Measurements from ENCODE around the gene KAT14.
"Not testable (repeated sequence)": the region's sequence is repeated elsewhere in the genome, so short reads cannot be mapped to it uniquely, and the experiment has no call there.

KAT14 gene, protein sequence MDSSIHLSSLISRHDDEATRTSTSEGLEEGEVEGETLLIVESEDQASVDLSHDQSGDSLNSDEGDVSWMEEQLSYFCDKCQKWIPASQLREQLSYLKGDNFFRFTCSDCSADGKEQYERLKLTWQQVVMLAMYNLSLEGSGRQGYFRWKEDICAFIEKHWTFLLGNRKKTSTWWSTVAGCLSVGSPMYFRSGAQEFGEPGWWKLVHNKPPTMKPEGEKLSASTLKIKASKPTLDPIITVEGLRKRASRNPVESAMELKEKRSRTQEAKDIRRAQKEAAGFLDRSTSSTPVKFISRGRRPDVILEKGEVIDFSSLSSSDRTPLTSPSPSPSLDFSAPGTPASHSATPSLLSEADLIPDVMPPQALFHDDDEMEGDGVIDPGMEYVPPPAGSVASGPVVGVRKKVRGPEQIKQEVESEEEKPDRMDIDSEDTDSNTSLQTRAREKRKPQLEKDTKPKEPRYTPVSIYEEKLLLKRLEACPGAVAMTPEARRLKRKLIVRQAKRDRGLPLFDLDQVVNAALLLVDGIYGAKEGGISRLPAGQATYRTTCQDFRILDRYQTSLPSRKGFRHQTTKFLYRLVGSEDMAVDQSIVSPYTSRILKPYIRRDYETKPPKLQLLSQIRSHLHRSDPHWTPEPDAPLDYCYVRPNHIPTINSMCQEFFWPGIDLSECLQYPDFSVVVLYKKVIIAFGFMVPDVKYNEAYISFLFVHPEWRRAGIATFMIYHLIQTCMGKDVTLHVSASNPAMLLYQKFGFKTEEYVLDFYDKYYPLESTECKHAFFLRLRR

DNA sequence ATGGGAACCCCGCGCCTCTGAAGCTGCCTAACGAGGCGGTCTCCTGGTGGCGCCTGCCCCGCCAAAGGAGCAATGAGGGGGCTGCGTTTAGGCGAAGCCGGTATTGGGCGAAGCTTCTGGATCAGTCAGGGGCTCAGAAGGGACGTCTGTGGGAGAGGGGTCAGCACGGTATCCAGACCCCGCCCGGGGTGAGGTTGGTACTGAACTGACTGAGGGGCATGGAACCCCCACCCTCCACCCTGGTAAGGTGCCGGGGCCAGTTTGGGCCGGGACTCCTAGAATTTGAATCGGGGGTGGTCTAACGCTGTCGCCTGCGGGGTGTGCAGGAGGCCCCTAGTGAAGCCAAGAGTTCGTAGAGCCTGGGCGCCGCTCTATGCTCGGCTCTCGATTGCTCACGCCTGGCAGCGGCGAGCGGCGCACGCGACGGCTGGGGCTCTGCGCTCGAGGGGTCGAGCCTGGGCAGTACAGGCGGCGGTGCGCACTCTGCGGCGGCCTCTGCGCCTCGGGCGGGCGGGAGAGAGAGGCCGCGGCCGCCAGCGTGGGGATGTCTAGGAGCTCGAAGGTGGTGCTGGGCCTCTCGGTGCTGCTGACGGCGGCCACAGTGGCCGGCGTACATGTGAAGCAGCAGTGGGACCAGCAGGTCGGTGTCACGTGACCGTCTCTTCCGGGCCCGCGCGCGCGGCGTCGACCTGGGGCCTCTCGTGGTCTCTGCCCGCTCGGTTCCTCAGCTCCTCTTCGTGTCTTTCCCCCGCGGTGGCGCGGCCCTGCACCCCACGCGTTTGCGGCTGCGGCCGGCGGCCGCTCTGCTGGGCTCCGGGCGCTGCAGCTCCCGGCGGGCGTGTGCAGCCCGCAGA lies at the start of gene KAT14, which contains the start of gene PET117:
Gene KAT14 (plus strand): TSS at position 452 of the 854 bp plus-strand sequence. CDS start 4,798 bp downstream, outside the sequence.
Gene PET117 (plus strand): TSS at position 452 of the 854 bp plus-strand sequence. CDS start 93 bp downstream, at position 545.
- DNase-seq: peak; percentile 92

DNA sequence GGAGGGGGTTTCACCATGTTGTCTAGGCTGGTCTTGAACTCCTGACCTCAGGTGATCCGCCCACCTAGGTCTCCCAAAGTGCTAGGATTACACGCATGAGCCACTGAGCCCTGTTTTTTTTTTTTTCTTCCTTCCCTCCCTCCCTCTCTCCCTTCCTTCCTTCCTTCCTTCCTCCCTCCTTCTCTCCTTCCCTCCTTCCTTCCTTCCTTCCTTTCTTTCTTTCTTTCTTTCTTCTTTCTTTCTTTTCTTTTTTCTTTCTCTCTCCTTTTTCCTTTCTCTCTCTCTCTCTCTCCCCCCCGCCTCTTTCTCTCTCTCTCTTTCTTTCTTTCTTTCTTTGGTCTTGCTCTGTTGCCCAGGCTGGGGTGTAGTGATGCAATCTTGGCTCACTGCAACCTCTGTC lies 49.4 kb upstream of the KAT14 start:
- not testable (repeated sequence) for DNase-seq

DNA sequence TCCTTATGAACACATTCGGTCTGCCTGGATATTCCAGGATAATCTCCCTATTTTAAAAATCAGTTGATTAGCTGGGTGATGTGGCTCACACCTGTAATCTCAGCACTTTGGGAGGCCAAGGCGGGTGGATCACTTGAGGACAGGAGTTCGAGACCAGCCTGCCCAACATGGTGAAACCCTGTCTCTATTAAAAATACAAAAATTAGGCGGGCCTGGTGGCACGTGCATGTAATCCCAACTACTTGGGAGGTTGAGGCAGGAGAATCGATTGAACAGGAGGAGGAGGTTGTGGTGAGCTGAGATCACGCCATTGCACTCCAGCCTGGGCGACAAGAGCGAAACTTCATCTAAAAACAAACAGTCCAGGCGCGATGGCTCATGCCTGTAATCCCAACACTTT lies 48.8 kb upstream of the KAT14 start:
- not testable (repeated sequence) for DNase-seq

DNA sequence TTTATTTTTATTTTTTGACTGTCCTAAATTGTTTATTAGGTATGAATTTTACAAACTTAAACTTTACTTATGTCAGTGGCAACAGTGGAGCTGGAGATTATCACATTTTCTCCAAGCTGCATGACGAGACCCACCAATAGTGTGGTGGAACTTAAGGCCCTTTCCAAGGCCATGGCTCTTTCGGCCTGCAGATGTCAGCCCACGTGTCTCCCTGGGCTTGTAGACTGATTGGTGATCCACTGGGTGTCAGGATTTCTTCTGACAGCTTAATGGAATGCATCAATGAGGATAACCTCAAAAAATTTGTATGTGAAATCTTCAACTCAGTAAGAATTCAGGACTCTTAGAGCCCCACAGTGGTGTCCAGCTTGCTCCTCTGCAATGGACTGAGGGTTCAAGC lies 47.6 kb upstream of the KAT14 start:
- no peak for DNase-seq

DNA sequence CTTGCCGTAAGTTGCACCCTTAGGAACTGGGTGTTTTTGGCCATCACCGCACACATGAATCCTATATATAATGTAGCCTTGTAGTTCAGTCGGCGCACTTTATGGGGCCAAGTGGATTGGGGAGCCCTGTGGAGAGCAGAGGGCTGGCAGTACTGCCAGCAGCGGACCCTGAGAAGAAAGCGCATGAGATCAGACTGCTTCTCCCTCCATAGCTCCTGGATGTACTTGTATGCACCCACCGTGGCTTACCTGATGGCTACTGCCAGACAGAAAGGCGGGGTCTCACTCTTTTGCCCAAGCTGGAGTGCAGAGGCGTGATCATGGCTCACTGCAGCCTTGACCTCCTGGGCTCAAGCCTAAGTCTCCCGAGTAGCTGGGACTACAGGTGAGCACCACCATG lies 47.2 kb upstream of the KAT14 start:
- no peak for DNase-seq

DNA sequence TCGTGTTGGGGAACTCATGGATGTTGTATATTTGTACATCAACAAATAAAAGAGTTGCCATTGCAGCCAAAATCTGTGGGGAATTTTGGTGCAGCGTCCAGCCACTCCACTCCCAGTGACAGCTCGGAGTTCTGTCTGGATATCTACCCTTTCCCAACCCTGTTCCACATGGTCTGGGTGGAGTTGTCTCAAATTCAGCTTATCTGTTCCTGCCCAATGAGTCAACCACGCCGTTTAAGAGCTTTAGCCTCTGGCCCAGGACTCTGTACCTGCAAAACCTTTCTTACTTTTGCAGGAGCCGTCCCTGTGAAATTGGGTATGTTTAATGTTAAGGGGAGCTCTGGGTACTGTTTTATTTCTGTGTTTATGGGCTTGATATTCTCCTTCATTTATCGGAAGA lies 46.0 kb upstream of the KAT14 start:
- no peak for DNase-seq

DNA sequence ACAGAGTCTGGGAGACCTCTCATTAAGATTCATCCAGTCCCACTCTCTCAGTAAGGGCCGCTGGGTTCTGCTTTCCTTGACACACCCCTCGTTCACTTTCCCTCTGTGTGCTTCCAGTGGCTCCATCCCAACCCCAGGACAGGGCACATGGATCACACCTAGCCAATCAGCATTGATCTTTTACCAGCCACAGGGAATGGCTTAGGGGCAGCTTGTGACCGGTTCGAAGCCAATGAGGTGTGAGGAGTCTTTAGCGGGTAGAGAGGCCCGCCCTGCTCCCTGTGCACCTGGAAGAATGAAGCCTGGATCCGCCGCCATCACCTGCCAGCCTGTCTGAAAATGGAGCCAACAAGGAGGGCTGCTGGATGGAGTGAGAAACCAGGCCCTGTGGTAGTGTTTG lies 44.8 kb upstream of the KAT14 start:
- no peak for DNase-seq

DNA sequence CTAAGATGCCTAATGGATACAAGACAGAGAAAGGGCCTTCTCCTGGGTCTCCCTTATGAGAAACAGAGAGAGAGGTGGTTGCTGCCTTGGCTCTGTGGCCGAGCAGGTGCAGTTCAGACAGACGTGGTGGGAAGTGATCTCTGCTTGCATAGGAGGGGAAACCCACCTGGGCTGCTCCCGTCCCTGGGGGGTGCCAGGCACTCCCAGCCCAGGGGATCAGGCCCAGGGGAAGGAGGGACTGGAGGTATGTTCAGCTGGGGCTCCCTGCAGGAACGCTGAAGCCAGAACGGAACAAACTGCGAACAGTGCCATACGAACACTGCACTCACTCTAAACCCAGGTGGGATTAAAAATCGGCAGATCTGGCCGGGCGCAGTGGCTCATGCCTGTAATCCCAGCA lies 44.3 kb upstream of the KAT14 start:
- DNase-seq: no peak

DNA sequence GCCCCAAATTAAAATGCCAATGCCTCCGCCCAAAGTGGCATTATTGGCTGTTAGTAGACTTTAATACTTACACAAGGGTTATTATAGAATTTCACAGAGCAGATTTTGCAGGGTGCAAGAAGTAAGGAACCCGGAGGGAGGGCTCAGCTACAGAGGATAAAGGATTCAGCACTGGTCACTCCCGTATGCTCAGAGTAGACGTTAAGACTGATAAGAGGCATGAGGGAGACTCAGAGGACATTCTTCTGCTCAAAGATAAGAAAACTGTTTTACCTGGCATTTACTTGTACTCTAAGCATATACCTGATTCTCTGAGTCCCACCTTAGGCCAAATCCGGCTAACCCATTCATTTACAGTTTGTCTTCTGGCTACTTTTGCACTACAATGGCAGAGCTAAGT lies 43.5 kb upstream of the KAT14 start:
- DNase-seq: no peak

DNA sequence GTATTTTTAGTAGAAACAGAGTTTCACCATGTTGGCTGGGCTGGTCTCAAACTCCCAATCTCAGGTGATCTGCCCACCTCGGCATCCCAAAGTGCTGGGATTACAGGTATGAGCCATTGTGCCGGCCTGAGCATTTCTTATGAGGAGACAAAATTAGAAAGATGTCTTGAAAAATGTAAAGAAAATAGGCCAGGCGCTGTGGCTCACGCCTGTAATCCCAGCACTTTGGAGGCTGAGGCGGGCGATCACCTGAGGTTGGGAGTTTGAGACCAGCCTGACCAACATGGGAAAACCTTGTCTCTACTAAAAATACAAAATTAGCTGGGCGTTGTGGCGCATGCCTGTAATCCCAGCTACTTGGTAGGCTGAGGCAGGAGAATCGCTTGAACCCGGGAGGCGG lies 37.1 kb upstream of the KAT14 start:
- not testable (repeated sequence) for DNase-seq

DNA sequence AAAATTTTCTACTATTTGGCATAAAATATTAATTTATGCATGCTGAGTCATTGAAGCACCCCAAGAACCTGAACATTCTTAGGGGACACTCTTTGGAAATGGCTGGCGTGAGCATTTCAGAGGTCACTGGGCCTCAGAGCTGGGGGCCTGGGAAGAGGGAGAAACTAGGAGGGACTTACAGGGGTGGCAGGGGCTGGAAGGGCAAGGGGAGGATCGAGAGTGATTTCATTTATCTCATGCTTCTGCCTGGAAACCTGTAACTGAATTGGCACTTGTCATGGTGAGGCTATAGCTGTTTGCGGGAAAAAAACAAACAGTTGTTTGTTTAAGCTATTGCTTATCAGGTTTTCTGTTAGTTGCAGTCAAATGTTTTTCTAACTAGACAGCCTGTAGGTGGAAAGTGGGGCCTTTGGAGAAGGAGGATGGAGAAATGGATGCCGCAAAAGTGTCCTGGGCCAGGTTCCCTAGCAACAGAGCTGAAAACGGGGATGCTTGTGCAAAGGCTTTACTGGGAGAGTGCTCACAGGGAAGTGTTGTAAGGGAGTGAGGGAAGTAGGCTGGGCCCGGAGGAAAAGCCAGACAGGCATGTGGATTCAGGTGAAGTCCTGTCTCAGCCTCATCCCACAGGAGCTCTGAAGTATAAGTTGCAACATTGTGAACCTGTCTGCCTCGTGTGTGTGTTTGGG lies 36.4 kb upstream of the KAT14 start:
- DNase-seq: no peak

DNA sequence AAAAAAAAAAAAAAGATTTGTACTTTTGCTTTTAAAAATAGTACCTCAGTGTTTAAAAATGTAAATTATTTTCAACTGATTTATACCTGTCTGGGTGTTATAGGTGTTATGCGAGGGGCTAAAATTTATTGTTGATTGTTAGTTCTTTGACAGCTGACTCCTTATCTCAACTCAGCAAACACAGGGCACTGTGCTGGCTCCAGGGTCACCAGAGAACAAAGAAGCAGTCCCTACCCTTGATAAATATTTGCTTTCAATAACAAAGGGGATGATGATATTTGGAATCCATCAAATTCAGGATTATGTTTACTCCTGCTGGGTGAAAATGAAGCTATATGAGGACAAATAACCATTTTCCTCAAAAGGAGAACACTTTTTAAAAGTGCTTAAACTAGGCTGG lies 34.2 kb upstream of the KAT14 start:
- DNase-seq: no peak

DNA sequence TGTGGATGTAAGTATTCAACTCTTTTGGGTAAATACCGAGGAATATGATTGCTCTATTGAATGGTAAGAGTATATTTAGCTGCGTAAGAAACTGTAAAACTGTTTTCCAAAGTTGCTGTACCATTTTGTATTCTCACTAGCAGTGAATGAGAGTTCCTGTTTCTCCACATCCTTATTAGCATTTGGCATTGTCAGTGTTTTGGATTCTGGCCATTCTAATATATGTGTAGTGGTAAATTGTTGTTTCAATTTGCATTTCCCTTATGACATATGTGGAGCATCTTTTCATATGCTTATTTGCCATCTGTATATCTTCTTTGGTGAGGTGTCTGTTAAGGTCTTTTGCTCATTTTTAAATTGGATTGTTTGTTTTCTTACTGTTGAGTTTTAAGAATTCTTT lies 29.3 kb upstream of the KAT14 start:
- DNase-seq: no peak

DNA sequence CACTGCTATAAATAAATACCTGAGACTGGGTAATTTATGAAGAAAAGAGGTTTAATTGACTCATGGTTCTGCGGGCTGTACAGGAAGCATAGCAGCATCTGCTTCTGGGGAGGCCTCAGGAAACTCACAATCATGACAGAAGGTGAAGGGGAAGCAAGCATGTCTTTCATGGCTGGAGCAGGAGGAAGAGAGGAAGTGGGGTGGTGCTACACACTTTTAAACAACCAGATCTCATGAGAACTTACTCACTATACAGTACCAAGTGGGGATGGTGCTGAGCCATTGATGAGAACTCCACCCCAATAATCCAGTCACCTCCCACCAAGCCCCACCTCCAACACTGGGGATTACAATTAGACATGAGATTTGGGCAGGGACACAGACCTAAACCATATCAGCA lies 9.1 kb upstream of the KAT14 start:
- not testable (repeated sequence) for DNase-seq

DNA sequence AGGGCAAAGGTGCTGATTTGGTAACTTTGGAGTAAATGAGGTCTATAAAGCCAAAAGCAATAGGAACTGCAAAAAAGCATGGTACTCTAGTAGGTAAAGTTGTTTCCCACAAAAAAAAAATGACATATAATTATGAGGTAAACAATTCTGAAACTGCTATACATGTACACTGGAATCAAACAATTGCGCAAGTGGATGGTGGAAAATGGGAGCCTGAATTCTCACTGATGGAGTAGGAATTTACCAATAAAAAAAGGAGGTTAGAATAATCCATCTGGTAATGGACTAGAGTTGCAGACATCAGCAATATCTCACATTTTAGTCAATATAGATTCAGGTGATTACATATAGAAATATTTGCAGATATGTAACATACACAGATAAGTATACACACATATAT lies 5.0 kb upstream of the KAT14 start:
- DNase-seq: no peak

DNA sequence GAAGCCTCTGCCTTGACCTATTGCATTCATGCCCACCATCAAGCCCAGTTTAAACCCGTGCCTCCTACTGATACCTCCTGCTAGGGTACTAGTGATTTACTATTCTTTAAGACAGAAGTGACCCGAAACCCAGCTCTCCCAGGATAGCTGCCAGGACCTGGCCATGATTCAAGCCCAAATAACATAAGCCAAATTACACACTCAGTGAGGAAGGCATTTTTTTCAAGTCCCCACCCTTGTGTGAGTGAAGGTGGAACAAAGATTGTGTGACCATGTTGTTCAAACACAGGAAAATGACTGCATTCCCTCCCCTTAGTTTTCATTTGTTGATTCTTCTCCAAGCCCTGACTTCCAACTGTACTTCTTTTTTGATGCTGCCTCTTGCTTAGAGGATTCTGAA lies 3.7 kb upstream of the KAT14 start:
- DNase-seq: no peak

DNA sequence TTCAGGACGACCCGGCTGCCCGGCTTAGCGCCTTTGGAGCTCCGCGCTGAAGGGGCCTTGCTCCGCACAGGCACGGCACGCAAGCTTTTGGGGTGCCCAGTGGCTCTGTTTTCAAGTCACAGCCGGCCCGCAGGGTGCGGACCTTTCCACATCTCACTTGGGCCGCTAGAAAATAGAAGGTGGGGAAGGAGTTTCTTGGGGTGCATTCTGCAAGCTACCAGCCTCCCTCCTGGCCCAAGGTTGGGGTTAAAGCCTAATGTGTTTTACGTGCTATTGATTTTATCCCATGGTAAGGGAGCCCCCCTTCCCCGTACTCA lies 561 bp downstream of the KAT14 start:
- DNase-seq: no peak

DNA sequence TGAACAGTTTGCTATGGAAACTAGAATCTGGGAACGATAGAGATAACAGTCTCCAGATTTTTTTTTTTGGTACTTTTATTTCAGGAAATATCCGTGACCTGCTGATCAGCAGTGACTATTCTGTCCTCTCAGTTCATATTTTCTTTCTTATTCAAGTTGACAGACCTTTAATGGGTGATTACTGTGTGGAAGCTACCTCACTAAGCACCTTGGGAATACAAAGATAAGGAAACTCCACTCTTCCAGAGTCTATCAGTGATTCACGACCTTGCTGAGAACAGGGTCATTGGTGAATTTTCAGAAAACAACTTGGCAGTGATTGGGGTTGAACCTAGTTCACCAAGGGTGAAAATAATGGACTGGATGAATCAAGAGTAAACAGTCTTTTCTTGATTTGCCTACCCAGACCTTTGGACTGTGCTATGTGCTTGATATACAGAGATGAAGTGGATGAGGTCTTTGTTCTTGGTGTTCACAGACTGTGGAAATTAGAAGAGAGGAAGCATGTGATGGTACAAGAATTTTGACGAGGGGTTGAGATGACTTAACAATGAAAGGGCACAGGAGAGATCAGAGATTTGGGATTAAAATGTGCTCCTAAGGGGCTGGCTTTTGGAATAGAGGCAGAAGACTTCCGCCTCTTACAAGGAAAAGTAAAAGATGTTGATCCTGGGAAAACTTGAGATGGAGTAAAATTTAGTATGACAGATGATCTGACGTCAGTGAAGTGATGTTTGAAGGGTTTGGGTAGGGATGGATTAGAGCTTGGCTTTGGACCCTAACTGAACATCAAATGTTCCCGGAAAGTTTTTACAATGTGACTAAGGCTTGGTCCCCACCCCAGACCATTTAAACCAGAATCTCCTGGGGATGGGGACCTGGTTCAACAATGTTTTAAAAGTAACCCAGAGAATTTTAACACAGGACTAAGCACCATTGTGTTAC lies 1.2 kb downstream of the KAT14 start:
- peak; percentile 51 for DNase-seq

DNA sequence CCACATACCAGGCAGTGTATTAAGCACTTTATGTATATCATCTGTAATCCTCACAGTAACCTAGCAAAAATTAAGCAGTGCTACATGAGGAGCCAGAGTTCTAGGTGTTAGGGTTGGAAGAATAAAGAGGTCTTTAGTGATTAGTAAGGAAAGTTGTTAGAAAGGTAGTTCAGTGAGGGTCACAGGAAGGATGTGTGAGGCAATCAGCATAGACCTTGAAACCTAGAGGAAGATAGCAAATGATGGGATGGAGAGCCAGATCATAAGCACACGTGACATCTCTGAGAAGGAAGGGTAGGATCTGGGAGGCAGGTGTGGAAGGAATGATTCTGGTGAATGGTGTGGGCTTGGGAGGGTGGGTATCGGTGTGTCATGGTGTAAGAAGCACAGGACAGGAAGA lies 2.2 kb downstream of the KAT14 start:
- no peak for DNase-seq

DNA sequence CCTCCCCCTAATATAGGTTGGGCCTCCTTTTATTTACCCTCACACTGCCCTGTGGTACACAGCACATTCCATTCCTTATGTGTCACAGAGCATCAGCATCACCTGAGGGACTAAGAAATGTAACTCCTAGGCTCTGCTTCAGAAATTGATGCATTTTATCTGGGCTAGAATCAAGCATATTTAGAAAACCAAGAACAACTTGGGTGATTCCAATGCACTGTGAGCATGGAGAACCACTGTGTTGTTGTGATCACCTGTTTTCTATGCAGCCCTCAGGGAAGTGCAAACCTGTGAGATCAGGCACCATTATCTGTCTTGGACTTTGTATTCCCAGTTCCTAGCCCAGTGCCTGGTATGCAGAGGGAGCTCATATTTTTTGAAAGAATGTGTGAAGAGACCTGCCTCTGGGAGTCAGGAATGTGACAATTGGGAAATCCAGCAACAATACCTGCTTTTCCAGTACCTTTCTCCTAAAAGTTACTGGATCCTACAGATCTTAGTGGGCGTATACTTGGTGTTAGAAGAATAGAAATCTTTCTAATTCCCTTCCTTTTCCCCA lies 7.0 kb downstream of the KAT14 start:
- DNase-seq: no peak

DNA sequence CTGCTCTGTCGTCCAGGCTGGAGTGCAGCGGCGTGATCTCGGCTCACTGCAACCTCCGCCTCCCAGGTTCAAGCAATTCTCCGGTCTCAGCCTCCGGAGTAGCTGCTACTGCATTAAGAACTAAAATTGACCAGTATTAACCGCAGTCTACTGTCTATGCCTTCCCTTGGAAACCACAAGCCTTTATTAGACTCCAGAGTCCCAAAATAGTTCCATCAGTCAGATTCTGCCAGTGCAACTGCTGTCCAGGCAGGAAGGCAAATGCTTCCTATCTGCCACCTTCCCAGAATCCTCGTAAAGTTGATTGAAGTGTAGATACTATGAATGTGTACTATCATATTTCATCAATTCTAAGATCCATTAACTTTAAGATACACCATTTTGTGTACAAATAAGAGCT lies 16.7 kb downstream of the KAT14 start:
- DNase-seq: no peak
